Activated naive CD8-positive, alpha-beta T cell treated with anti-CD3 and anti-CD28 coated beads, Interleukin-2, amount 50 U/mL, for 16 hours (primary cell): ENCODE results near the gene KCNAB1.

Experiments
- DNase-seq: peaks from one replicate; pipeline ENCODE4 v3.0.0-alpha.2; 2020; ENCODE audit warnings: low read depth, low spot score

The KCNAB1 gene

DNA sequence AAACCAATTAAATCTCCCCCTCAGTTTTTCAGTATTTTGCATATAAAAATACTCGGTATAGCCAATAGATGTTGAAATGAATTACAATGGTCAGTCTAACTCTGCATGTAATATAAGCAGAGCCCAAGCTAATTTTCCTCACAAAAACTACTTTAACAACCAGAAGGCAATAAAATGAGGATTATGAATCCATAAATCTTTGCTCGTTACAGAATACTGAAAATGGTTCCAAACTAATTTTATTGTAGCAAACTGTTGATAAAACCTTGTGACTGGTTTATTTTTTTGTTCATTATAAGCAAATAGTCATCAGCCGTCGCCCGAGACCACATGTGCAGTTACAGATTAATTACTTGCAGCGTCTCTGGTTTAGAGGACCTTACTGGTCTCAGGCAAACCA, 251.3 kb downstream of the KCNAB1 start:
- DNase-seq, result no peak

DNA sequence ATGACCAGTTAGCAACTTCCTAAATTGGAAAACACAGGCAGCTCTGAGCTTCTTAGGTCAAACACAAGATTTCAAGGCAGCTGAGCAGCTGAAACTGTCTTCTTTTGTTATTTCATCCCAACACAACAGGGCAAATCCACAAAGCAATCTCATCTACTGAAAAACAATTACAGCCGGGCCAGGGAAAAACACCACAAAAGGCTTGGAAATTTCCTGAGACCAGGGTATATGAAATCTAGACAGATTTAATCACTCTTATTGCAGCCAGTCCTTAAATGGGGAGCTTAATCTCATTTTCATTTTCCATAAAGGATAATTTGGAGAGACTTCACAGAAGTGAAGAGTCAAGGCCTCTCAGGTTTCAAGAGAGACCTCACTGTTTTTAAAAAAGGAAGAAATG, 252.7 kb downstream of the KCNAB1 start:
- no peak for DNase-seq

DNA sequence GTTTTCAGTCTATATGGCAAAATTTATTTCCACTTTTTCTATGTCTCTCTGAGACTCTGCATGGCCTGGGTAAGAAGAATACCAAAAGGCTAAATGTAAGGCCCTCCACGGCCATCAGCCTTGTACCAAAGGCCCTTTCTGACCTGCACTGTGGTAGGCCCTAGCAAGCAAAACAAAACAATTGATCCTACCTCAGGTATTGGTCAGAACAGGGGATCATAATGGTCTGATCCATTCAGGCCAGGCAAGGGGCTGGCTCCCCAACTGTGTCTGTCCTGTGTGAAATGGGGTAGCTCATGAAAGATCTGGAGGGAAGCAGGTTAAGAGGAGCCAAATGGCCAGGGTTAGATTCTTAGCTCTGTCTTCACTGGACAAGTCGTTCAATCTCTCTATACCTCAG, 253.3 kb downstream of the KCNAB1 start:
- DNase-seq, result no peak

DNA sequence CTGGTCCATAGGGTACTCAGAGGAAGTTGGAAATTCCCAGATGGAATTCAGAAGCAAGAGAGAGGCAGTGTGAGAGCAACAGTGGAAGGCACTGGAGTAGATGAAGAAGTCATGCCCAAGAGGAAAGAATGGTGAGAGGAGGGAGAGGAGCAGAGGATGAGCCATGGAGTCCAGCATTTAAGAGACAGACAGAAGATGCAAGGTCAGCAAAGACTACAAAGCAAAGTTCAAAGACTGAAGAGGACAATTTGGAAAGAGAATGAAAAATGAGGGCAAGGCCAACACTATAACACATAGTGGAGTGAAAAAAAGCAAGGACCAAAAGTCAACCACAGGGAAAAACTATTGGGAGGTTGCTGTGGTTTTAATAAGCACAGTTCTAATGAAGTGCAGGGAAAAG, 255.8 kb downstream of the KCNAB1 start:
- no peak for DNase-seq

DNA sequence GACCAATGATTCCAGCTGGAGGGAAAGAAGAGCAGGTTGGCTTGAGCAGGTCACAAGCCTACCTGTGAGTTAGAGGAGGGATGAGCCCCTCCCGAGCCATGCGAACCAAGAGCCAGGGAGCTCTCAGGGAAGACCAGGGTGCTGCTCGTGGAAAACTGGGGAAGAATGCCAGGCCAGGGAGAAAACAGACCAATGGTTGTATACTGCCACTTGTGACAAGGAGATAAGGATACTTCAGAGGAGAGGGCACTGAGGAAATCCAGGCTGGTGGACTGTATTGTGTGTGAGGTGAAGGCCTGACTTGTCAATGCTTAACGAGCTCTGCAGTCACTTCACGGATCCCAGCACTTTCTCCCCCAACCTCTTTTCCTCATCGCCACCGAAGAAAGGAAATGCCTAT, 256.9 kb downstream of the KCNAB1 start:
- DNase-seq, result no peak

DNA sequence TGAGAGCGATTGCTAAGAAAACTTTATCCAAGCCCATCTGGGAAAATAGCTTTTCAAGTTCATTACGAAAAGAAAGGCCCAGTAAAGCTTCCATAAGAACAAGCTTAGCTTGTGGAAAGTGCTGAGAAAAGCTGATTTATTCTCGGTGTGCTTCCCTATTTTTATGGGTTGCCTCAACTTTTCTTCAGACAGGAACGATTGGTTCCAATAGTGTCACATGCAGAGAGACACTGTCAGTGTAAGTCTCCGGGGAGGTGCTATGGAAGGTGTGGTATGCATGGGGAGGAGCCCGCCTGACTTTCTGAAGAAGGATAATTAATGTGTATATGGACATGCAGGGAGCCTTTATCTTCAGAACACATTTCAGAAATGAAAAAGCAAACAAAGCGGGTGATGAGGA, 257.3 kb downstream of the KCNAB1 start:
- no peak for DNase-seq

DNA sequence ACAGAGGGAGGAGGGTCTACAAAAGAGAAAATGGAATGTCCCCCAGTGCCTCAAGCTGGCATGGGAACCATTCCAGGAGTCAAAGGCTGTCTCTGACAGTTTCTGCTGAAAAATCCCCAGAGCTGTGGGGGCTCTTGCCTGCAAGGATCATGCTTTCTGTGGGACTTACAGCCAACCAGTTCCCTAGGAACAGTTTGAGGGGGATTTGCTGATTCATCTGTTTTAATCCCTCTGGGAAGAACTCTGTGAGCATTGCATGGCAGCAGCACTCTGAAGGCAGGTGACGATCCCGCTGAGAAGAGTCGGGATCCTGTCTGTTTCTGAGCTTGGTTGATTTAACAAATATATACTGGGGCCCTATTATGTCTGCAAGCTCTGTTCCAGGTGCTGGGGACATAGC, 258.5 kb downstream of the KCNAB1 start:
- no peak for DNase-seq

DNA sequence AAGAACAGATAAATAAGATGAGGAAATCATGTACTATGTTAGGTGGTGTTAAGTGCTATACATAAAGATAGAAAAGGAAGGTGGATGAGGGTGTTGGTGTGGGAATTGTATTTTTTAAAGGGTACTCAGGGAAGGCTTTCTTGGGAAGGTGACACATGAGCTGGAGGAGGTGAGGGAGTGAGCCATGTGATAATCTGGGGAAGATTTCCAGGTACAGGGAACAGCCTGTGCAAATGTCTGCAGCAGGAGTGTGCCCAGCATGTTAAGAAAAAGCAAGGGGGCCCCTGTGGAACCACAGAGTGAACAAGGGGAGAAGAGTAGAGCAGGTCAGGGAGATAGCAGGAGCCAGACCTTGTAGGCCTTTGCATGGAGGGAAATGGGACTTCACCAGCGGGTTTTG, 258.9 kb downstream of the KCNAB1 start:
- DNase-seq, result no peak

DNA sequence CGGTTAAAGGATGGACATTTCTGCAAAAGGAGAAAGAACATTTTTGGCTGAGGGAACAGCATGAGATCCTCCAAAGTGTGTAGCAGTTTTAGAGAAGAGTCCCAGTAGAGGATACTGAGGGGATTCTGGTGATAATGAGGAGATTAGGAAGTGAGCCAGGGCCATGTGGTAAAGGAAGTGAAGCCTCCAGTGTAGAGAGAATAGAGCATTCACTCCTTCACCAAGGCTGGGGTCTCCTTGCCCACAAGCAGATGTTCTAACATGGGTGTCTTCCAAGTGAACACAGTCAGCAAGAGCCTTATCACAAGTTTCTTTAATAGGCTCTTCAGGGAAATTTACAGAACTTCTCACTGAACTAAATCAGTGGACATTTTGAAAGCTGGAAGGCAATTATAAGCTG, 260.9 kb downstream of the KCNAB1 start:
- no peak for DNase-seq

DNA sequence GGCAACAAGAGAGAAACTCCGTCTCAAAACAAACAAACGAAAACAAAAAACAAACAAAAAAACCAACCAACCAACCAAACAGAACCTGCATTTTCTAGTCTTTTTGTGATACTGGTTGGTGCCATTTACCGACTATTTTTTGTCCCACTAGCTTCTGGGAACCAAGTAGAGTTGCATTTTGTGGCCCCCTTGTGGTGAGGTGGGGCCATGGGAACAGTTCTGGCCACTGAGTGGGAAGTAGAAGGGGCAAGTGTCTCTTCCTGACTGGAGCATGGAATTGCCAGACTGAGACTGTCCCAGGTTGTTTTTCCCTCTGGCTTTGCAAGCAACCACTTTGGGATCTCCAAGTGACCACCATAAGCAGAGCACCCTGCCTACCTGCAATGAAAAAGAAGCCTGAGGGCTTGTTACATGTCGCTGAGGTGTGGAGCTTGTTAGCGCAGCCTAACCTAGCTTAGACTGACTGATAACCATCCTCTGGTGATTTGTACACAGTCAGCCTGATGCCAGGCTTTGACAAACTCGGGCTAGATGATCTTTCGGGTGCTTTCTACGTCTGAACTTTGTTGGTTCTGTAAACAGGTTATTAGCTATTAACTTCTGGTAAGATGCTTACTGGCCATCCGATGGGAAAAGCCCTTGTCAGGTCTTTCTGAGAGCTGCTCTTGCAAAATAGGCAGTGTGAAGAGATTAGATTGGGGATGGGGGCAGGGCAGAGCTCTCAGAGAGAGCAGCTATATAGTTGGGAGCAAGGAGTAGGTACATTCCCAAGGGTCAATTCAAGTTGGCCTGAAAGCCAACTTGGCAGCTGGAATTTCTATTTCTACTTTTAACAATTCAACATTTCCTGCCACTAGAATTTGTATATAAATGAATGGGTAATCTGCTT, 262.3 kb downstream of the KCNAB1 start:
- no peak for DNase-seq

DNA sequence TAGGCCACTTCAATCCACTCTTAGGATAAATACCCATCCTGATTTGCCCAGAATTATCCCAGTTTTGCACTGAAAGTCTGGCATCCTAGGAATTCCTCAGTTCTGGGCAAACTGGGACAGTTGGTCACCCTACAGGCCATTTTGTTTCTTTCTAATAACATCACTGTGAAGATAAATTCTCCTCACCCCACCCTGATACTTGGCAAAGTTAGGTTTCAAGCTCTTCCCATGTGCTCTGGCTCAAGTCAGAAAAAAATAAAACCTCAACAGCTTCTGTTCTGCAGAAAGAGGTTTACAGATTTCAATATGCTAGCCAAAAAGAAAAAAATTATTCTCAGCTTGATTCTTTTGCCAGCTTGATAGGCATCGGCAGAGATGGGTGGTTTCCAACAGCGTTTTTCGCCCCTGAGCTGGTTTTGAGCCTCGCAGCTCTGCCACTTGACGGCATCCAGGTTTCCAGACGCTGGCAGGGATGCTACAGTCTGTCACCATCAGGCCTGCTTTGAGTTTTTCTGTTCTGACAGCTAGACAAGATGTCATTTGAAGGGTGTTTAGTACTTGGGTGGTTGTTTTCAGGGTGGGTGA, 263.2 kb downstream of the KCNAB1 start:
- DNase-seq, result no peak

DNA sequence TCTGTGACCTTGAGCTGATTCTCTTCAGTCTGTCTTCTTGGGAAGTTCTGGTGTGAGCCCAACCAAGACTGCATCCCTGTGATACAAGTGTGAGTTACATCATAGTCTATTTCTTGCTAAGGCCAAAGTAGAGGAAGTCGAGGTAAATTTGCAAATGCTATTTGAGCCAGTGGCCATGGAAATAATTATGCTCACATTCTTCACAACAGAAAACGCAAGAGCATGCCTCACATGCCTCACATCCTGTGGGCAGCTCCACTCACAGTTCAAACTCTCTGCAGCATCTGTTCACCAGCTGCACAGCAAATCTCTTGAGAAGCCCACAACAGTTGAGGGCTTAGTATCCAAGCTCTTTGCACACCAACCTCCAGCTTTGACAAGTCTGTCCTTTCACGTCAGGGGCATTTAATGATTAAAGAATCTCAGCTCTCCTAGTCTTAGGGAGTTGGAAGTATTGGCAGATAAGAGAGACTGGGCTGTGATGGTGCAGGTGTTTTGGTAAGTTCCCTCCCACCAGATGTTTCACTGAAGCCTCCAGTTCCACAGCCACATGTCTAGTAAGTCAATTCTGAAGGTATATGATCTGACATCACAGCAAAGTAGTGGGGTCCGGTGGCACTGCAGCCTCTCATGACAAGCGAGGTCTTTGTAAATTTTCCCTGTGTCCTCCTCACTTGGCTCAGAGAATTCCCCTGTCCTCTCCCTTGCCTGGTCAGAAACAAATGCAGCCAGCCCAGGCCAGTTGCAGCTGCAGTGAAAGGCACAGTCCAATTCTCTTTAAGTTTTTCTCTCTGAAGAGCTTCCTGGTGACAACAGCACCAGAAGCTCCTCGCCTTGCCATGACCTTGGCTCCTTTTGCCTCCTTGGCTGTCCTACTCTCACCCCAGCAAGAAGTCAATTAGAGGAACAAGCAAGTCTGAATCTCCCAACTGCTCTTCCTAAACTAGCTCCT, 268.4 kb downstream of the KCNAB1 start:
- DNase-seq, result no peak

DNA sequence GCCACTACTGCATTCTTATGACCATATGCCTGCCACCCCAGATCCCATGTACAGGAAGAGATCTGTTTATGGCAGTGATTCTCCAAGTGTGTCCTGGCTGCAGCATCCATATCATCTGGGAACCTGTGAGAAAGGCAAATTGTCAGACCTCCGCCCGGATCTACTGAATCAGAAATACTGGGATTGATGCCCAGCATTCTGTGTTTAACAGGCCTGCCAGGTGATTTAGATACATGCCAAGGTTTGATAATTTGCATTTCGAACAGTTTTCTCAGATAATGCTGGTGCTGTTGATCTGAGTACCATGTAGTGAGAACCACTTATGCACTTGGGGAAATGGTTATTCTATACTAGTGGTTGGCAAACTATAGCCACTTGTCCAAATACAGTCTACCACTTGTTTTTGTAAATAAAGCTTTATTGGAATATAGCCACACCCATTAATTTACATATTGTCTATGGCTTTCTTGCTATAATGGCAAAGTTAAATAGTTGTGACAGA, 269.1 kb downstream of the KCNAB1 start:
- no peak for DNase-seq

DNA sequence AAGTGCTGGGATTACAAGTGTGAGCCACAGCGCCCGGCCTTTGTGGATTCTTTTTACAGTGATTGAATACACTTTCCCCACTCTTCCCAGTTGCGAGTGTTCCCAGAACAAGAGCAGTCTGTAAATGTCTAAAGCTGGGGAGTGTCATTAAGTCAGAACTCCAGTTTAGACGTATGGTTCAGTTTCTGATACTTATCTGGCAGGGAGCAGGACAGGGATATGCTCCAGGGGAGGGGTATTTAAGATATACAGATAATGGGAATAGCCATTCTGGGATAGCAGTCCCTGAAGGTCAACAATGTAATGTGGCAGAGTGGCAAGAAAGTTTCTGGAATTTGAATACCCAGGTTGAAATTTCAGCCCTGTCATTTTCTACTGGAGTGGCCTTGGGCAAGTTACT, 270.5 kb downstream of the KCNAB1 start:
- no peak for DNase-seq

DNA sequence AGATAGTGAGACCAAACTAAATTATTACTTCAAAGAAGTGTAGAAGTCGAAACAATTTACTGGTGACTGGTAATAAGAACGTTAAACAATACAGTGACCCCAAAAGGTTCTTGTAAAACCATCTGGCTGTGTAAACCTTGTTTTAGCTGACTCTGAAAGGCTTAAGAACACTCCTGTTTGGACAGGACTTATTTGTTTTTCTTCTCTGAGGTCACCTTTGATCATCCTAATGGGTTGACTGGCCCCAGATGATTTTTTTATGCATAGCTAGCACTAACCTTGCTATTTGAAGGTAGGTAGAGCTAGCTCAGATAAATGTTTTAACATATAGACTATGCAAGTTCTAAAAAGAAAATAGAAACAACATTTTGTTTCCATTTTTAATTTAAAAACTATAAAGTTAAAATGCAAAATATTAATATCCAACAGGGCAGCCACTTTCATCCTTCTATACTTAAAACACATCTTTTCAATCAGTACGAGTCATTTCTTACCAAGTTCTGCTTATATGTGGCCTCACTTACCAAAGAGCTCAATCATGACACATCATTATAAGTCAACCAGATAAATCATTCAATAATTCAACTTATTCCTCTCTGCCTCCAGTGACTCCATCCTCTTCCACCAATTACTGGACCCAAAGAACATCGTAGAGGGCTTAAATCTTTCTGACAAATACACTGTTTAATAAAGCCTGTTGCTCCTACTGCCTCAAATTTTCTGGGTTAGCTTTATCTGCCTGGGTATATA, 275.8 kb downstream of the KCNAB1 start:
- DNase-seq, result no peak

DNA sequence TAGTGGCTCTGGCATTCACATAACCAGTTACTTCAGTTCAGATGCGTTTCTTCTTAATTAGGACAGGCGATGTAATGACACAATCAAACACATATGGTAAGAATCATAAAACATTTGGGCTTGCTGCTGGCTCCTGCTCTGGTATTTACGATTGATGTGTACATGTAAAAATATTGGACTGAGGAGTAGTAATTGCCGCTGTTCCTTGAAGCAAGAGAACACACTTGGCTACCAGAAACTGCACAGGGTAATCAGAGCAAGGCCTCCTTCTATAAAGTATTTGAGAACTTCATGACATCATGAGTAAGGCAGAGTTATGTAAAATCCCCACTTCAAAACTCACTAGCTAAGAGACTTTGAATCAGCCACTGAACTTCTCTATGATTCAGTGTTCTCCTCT, 276.5 kb downstream of the KCNAB1 start:
- DNase-seq, result no peak

DNA sequence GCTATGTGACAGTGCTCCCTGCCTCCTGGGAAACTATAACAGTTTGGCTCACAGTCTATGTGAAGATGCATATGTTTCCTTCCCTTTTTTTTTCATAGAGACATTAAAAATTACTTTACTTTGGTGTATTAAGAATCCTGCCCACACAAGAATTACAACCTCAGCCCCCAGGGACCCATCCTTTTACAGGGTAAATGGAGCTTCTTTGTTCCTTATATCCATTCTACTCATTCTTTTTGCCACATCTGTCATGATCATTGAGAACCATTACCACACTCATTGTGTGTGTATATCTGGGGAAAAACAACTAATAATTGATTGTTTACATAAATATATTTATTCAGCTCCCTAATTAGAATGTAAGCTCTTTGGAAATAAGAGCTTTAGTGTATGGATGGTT, 277.2 kb downstream of the KCNAB1 start:
- DNase-seq, result no peak

DNA sequence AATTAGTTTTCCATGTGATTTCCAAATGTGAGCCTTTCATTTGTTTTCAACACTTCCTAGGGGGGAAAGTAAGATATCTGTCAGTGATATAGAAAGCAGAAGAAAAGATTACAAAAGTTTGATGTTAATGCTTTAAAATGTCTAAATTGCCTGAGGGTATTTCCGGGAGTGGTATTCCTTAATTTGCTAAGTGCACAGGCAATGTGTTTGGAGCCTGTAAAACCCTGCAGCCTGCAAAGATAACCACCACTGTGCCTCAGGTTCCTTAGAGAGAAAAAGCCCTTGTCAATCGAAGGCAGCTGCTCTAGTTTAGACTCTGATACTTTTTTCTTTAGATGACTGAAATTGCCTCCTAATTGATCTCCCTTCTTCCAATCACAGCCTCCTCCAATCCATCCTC, 279.7 kb downstream of the KCNAB1 start:
- no peak for DNase-seq

DNA sequence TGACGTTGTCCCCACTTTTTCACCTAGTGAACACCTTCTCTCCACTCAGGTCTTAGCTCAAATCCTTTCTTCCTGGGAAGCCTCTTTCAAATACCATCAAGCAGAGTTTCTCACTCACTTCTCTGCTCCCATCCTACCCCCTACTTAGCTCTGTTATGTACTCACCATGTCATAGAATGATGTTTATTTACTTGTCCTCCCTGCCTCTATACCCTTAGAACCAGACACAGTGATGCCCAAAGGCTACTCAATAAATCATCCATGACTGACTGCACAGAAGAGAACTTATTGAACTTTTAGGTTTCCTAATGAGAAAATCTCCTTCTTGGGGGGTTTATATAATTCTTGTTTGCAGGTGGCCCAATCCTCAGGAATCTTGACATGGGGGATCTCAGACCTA, 280.4 kb downstream of the KCNAB1 start:
- DNase-seq, result no peak

DNA sequence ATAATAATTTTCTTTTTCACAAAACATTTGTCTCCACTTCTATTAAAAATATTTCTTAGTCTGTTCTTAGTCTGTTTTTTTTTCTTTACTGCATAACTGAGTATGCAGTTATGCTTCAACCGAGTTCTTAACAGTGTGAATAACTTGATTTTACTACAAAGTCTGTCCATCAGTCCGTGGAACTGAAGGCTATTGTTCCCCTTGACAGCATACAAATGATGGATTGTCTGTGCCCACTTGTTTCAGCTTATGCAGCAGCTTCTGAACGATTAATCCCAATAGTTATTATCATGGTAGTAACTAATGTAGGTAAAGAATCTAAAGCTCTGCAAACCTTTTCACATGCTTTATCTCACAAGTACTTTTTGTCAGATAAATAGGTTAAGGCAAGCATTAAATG, 283.8 kb downstream of the KCNAB1 start:
- DNase-seq, result no peak

DNA sequence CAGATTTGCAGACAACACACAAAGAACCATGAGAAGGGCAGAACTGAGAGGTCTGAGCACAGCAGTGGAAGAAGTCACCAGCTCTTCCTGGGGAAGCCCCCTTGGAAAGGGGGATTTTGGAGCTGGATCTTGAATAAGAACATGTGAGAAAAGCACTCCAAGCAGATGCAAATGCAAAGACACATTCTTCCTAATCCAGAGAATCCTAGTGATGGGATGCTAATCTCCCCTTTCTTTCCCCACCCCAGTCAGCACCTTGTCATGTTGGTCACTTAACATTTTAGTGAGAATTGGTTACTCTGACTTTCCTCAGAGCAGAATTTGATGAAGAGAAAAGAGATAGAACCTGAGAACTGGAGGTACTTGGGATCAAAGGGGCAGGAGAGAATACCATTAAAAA, 286.0 kb downstream of the KCNAB1 start:
- no peak for DNase-seq
